NCI-H1092 (cell line): ENCODE measurements around the gene GAB1.

Experiments used
- DNase-seq: peaks from one replicate; lab custom pipeline; 2025; lab: John Stamatoyannopoulos, UW

GAB1 gene

DNA sequence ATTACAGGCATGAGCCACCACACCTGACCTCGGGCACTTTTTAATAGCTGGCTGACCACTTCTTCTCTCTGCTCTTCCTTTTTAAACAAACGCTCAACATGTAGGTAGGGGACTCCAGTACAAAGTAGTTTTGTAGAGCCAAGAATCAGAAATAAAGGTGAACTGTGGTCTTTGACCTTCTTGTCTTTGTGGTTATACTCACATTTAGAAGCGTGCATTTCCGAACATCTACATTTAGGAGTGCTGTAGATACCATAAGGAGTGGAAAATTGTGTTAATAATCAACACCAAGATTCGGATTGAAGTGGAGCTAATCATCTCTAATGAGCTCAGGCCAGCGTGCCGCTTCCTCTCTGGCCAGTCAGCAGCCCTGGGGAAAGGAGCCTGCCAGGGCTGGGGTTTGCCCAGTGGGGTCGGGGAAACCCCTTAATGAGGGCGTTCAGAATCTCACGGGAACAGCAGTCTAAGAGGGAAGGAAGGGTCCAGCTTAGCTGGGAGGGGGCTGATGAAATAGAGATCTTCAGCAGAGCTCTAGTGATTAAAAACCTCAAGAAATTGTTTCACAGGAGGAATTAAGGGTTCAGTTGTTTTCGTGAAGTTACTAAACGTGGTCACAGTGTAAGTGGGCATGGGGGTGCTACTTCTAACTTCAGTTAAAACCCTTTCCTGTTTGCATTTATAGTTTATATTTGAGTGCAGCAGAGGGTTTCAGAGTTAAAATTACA is 81.2 kb downstream of the GAB1 start:
- DNase-seq: no peak

DNA sequence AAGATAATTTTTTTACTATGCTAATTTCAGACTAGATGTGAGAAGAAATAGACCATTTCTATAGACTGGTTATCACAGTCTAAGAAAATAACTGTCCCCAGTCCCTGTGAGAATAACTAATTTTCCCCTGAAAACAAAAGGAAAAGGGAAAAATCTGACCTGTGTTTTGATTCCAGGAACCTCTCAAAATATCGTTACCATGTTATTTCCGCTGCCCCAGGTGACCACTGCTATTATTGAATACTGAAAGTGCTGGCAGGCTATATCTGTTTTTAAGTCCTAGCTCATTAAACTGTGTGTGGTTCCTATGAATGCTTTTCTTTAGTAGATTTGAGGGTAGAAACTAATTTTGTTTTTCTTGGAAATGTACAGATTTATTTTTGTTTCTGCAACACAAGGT is 83.6 kb downstream of the GAB1 start:
- DNase-seq: no peak

DNA sequence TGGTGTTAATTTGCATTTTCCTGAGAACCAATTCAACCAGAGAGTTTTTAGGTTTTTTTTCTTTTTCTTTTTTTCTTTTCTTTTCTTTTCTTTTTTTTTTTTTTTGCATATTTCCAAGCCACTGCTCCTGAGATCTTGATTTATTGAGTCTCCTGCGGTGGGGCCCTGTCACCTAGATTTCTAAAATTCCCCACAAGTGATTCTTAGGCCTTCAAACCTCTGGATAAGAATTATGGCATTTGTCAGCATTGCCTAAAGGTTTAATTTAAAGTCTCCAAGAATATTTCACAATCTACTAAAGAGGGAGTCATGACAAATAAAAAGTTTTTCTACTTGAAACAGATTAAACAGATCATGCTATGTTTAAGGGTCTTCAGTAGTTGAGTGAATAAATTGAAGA is 84.9 kb downstream of the GAB1 start:
- DNase-seq: no peak

DNA sequence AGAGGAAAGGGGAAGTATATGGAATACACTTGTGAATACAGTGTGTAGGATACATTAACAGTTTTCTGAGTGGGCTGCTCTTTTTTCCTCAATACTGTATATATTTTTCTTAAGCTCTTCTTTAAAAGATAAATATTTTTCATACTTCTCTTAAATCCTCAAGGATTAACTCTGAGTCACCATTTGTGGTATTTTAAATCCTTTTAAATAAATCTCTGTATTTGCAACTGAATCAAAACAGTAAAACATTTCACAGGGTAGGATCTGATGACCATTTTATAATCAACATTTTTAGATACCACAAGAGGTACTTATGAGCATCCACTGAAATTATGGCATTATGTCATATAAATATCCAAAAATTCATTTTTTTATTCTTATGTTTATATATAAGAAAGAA is 87.6 kb downstream of the GAB1 start:
- no peak for DNase-seq

DNA sequence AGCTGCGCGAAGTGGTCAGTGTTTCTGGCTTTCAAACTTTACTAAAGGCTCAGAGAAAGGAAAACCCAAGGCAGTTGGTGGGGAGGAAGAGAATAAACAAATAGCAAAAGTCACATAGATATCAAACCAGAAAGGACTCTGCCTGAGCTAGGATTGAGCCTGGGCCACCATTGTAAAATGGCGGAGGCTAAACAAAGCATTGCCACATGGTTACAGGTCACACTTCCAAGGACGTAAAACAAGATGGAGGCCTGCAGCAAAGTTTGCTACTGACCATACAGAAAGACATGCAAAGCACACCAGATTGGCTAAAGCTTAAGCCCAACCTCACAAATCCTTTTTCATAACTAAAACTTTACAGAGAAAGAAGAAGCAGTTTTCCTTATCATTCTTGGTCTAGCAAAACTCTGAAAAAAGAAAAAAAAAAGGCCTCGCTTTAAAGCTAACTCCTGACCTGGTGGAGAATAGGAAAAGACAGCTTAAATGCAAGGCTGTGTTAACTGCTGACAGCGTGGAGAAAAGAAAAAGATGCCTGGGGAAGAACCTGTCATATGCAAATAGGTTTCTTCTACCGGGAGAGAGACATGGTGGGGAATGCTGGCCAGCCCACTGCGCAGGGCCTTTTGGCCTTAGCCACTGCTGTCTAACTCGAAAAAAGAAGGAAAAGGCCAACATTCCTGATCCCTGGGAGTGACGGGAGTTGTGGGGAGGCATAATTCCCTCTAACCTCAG is 95.0 kb downstream of the GAB1 start:
- DNase-seq: no peak

DNA sequence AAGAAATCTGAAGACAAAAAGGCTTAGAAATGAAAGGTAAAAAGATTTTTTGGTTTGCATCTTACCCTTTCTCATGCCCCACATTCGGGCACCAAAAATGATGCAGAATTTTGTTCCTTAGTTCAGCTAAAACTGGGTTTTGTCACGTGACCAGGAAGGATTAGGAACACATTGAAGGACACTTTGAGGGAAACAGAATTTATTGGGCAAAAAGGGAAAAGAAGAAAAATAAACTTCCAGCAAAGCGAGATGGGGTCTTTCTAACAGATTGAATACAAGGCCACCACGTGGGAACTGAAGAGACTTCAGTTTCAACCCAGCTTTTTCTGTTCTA is 95.5 kb downstream of the GAB1 start:
- DNase-seq: no peak

DNA sequence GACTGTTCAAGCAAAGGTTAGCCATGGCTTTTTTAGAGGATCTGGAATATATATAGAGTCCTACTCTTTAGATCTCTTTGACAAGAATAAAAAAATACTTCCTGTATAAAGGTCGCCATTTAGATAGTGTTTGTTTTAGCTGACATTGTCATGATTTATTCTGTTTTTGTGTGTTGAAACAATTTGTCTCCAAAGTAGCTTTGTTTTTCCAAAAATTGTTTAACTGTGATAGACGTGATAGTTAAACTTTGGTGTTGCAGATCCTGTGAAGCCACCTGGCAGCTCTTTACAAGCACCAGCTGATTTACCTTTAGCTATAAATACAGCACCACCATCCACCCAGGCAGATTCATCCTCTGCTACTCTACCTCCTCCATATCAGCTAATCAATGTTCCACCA is 96.6 kb downstream of the GAB1 start:
- DNase-seq: no peak

DNA sequence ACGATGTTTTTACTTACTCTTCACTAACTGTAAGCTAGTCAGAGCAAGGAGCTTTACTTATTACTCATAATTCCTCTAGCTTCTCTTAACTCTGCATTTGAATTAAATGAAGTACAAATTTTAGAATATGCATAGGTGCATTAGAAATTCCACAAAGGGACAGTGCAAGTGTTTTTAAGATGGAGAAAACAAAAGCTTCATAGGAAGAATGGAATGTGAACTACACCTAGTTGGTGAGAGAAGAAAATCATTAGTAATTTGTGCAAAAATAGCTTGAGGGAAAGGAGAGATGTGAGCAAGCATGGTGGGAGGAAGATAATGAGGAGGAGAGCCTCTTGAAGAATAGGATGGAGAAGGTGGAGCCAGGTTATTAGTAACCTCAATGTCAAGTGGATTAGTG is 99.3 kb downstream of the GAB1 start:
- DNase-seq: no peak

DNA sequence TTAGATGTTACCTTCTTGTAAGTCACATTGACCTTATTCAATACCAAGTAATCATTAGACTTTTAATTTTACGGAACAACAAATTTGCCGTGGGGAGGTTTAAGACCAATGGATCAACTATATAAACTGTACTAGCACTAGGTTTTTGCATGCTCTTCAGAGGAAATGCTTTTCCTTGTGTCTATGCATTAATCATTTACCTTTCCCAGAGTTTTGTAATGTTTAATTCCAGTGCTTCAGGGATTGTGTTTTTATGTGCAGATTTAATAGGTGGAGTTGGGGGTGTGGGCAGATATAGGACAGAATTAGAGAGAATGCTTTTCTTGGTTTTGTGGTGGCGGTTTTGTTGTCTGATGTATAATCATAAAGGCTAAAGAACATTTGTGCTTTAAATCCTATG is 100.8 kb downstream of the GAB1 start:
- DNase-seq: no peak

DNA sequence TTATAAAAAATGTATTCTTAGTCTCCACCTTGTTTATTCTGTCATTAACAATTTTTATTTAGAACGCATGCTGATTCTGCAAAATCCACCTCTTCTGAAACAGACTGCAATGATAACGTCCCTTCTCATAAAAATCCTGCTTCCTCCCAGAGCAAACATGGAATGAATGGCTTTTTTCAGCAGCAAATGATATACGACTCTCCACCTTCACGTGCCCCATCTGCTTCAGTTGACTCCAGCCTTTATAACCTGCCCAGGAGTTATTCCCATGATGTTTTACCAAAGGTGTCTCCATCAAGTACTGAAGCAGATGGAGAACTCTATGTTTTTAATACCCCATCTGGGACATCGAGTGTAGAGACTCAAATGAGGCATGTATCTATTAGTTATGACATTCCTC is 101.3 kb downstream of the GAB1 start:
- peak; percentile 6 for DNase-seq

DNA sequence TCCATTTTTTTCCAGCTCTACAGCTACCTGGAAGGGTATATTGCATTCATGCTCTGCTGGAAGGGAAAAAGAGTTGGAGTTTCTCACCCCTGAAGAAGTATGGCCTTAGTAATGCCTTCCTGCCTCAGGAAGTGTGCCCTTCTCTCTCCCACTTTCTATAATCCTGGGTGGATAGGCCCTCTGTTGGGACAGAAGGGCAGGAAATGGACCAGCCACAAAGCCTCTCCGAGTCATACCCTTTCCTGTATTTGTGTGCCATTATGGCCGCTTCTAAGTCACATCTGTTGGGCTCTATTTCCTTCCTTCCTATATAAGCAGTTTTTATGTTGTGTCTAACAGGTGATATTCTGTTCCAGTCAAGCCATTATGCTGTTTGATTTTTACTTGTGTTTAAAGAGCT is 102.0 kb downstream of the GAB1 start:
- DNase-seq: no peak

DNA sequence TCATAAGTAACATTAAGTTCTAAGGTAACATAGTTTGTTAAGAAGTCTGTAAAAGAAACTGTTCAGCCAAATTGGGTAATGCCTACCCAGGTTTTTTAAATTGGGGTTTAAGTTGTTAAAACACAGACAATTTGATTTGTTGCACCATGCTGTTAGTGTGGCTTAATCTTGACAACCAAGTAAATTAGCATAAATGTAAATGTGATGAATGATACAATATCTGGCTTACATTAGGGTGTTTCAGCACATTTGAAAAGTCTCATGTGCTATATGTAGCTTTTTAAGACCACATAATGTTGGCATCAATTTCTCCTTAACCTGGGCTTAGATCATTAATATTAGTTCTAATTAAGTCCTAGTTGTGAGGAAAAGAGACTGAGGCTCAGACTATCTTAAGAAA is 104.4 kb downstream of the GAB1 start:
- DNase-seq: no peak

DNA sequence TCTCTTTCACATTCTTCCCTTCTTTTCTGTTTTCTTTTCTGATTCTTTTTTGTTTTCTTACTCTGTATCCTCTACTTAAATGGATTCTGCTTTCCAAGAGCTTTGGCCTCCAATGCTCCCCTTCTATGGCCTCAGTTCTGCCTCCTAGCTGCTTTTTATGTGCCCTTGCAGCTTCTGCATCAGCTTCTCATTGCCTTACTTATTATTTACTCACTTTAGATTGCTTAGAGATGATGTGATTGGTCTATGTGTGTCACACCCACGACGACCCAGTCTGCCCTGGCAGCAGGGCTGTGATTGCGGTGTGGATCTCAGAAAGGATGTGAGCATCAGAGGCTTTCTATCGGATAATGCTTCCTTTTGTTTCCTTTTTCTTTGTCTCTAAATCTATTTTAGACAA is 105.0 kb downstream of the GAB1 start:
- no peak for DNase-seq

DNA sequence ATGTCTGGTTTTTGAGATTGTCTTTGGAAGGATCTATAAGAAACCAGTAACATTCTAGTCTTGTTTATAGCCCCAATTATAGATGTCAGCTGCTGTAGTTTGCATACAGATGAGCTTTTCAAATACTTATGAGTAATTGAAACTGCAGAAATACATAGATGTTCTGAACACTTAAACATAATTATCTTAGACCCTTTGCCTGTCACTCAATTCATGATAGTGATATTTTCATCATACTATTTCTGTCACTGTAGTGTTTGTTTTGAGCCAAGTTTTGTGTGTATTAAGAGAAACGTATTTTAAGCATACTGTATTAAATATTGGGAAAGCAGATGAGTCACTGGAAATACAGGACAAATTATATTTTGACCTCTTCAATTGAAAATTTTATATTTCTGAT is 107.1 kb downstream of the GAB1 start:
- no peak for DNase-seq

DNA sequence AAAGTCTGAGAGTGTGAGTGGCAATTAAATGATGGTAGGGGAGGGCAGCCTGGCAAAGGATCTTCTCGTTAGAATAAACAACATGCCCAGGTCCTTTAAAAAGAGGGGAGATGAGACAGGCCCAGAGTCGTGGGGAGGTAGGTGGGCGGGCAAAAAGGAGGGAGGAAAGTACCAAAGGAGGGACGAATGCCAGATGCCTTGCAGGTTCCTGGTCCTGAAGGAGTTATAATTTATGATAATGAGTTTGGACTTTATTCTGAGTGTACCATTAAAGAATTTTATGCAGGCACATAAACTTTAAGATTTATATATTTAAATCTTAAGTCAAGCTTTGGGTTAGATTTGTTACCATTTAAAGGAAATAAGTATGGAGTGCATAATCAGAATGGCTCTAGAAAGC is 114.5 kb downstream of the GAB1 start:
- DNase-seq: no peak

DNA sequence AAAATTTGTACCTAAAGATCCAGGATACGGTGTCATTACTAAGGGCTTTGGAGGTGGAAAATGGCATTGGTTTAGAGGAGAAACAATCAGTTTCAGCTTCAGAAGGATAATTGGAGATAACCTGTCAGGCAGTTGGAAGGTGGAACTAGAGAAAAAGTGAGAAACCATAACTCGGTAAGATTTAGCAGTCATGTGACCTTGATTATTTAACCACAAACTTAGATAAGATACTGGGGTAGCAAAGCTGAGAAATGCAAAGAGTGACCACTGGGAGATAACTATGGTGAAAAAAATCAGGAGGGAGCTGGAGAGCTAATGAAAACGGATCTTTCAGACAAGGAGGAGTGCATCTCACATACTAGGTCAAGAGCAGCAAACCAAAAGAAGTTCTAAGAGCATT is 118.5 kb downstream of the GAB1 start:
- DNase-seq: no peak

DNA sequence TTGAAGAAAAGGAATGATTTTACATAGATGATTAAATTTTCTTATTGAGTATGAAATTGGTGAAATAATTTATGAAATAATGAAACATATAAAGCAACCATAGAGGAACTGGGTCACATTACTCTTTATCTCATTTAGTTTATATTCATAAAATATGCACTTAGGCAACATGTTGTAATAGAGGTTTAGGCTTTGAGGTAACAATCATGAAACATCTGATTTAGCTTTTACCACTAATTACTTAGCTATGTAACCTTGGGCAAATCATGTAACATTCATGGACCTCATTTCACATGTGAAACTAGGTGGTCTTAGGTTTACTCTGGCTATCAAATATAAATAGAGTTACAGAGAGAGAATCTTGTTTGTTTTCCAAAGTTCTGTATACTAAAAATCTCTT is 122.3 kb downstream of the GAB1 start:
- DNase-seq: no peak

DNA sequence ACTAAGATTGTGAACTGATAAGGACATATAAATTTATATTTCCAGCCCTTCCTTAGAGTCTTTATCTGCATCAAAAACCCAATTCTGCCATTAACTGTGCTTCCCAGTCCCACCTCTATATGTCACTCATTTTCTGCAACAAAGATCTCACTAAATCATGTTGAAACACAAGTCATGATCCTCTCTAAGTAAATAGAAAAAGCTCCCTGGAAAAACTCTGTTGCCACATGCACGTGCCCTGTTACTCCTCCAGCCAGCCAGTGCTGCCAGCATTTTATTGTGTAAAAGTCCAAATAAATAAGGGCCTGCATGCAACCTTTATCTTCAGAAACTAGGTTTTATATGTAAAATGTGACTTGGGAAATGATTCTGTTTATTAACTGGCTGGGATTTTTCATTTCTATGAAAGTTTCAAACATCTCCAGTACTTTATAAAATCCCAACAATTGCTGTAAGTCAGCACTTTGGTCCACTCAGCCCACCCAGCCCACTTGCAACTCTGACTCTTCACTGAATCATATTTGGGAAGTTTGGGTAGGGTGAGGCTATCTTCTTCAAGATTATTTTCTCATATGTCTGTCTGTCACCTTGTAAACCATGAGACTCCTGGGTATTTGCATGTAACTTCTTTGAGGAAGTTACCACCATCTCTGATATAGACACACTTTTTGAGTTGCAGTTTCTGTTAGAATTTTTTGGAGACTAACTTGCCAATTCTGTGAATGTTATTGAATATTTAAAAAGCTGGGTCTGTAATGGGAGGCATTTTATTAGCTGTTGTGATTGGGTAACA is 136.9 kb downstream of the GAB1 start:
- no peak for DNase-seq

DNA sequence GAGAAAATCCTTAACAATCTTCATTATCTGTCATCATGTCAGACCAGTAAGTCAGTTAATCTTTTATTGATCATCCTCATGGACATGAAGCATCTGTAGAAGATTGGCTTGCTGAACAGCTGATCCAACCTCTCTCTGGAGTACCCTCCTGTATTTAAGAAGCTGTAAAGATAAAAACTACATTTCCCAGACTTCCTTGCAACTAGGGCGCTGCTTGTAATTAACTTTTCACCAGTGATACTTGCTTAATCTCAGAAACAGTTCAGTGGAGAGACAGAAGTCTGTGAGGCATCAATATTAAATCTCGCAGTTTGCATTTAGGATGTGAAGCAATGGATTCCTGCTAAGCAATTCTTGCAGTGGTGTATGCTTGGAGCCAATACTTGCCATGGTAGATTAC is 140.8 kb downstream of the GAB1 start:
- no peak for DNase-seq

DNA sequence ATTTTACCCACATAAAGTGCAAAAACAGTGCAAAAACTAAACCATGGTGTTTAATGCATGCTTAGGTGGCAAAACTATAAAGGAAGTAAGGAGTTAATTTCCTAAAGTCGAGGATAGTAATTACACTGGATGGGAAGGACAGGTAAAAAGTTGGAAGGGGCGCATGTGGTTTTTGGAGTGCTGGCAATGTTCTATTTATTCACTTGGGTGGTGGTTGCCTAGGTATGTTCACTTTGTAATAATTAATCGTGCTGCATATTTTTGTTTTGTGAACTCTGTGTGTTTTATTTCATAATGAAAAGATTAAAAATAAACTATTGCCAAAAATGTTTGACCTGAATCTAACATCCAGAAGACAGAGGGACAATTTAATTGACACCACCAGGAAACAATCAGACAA is 144.7 kb downstream of the GAB1 start:
- no peak for DNase-seq

DNA sequence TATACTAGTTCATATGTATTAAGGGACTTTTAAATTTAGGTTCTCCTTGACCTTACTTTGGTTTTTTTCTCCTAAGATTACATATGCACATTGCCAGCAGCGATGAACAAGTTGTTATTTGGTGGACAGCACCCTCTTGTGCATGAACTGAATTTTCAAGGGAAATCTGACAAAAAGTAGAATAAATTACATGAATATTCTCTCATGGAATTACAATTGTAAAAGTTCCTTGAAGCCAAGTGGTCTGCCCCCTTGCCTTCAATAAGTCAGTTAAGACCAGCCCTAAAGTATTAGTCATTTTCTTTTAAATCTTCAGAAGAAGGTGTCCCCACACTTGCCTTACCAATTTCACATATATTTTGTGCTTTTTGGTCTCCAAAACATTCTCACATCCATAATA is 146.2 kb downstream of the GAB1 start:
- DNase-seq: peak; percentile 2

DNA sequence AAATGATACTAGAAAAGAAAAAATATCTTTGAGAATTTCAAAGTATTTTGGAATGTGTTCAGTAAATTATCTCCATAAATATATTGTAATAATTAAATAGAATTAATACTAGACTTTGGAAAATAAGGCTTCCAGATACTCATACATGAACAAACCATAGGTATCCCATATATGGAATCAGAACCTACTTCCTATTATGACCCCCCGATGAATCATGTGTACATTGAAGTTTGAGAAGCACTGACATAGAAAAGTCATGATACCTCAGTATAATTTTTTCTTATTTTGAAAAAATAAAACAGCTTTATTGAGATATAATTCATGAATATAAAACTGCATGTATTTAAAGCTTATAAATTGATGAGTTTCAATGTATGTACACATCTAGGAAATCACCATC is 149.6 kb downstream of the GAB1 start:
- DNase-seq: no peak

DNA sequence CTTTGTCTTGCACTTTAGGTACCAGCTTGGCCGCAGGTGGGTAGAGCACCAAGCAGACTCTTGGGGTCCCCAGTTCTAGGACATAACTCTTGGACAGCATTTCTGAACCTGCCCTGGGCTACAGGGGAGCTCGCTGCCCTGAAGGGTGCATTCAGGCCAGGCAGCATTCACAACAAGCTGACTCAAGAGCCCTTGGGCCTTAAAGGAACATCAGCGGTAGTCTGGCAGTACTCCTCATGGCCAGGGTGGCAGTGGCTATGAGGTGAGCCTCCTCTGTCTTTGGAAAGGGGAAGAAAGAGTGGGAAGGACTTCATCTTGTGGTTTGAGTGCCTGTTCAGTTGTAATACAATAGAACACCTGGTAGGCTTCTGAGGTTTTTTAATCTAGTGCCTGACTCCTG is 152.0 kb downstream of the GAB1 start:
- no peak for DNase-seq
